Spleen (tissue), 11 donors: ENCODE measurements around the gene MEF2A. TPM values are rescaled to one million over a fixed set of nuclear protein-coding genes. Genes with fewer than 3 reads are reported as not detected.
"Not testable (repeated sequence)": the region's sequence is repeated elsewhere in the genome, so short reads cannot be mapped to it uniquely, and the experiment has no call there.

Experiments
- DNase-seq: peaks from one replicate; pipeline ENCODE4 v3.0.0-alpha.2; 2020
- H3K27ac ChIP-seq, 8 donors: fragments of 200-600 bp; sonication (generic) in 7 of 8; 1 replicate in 4 of 8; 2 replicates in 4 of 8; pipeline versions ENCODE4 v1.5.0 to v1.8.0; 2016 to 2021; ENCODE audit warnings: inconsistent platforms in 4 of 8, mild to moderate bottlenecking in 4 of 8, moderate library complexity in 1 of 8
- H3K27me3 ChIP-seq, 7 donors: fragments of 200-600 bp; sonication (generic) in 6 of 7; replicated peaks in 1 of 7; 1 replicate in 4 of 7; 2 replicates in 3 of 7; pipeline versions ENCODE4 v1.5.0 to v1.8.0; 2016 to 2021; ENCODE audit warnings: inconsistent platforms in 3 of 7, mild to moderate bottlenecking in 1 of 7
- H3K36me3 ChIP-seq, 6 donors: fragments of 200-600 bp; sonication (generic) in 5 of 6; 1 replicate in 4 of 6; 2 replicates in 2 of 6; pipeline versions ENCODE4 v1.5.0 to v1.8.0; 2016 to 2021; ENCODE audit warnings: inconsistent platforms in 2 of 6
- H3K4me1 ChIP-seq, 6 donors: fragments of 200-600 bp; sonication (generic) in 5 of 6; 1 replicate in 3 of 6; 2 replicates in 3 of 6; pipeline versions ENCODE4 v1.5.0 to v1.8.0; 2016 to 2021; ENCODE audit warnings: inconsistent platforms in 3 of 6
- H3K4me3 ChIP-seq, 8 donors: fragments of 200-600 bp; sonication (generic) in 7 of 8; 1 replicate in 4 of 8; 2 replicates in 4 of 8; pipeline versions ENCODE4 v1.5.0 to v1.8.0; 2016 to 2021; ENCODE audit warnings: inconsistent platforms in 4 of 8, mild to moderate bottlenecking in 4 of 8, moderate library complexity in 2 of 8
- H3K9me3 ChIP-seq, 8 donors: fragments of 200-600 bp; sonication (generic) in 7 of 8; 1 replicate in 4 of 8; 2 replicates in 4 of 8; pipeline versions ENCODE4 v1.5.0 to v1.8.0; 2016 to 2021; ENCODE audit warnings: inconsistent platforms in 4 of 8
- POLR2A ChIP-seq, 3 donors: fragments of 450-650 bp; IDR thresholded peaks; one replicate each; pipeline ENCODE4 v1.5.1; 2017; ENCODE audit warnings: antibody characterized with exemption in 3 of 3, mild to moderate bottlenecking in 1 of 3
- POLR2AphosphoS5 ChIP-seq, 3 donors: sonication (generic); formaldehyde crosslinking; IDR thresholded peaks; one replicate each; pipeline ENCODE4 v1.5.1; 2017; ENCODE audit warnings: antibody characterized with exemption in 3 of 3
- WGBS, 5 donors: extraction: QIAGEN DNeasy Blood & Tissue Kit in 3 of 5; methylation state at CpG; one replicate each; pipeline versions ENCODE4 v1.1.5 to v1.1.7; 2013 to 2018; 5-methylcytosine and 5-hydroxymethylcytosine counted together
- intact Hi-C: fragments of 100-400 bp; cut with DNase I; formaldehyde crosslinking; loops from one replicate; pipeline ENCODE4 v1.15.0; 2023; ENCODE audit warnings: low total_unique reads
- polyA plus RNA-seq, 3 donors: library from polyadenylated mRNA; stranded (reverse); fragments of 200-250 nt; gene quantifications; one replicate each; pipeline ENCODE4 v1.2.1, GENCODE V29; 2013
- total RNA-seq, 7 donors: library from RNA; depleted of rRNA in 3 of 7; stranded (reverse); fragments of >200 nt in 3 of 7; fragmentation: NEBNext Ultra II Directional in 4 of 7; extraction: Animal tissue kit (Norgen Biotek cat#: 25700) in 4 of 7; gene quantifications; one replicate each; pipeline versions ENCODE4 v1.1.0 to v1.2.1, GENCODE V29; 2016 to 2021
- TF ChIP-seq, protein P1 (sequence below), 11 experiments: fragments of 200-600 bp in 7 of 11; fragments of 450-650 bp in 4 of 11; sonication (generic) in 4 of 11; IDR thresholded peaks in 8 of 11; conservative IDR thresholded peaks in 3 of 11; 1 replicate in 7 of 11; 2 replicates in 4 of 11; pipeline versions ENCODE4 v1.4.0 to v1.8.0; 2016 to 2021; ENCODE audit warnings: antibody characterized with exemption in 11 of 11, inconsistent platforms in 4 of 11, mild to moderate bottlenecking in 1 of 11
- donor health status: healthy with polysubstance abuse.
- donor health status: DM: no; HTN: no; CAD: no; lungs with moderate emphysema.
- donor health status: DM: no; HTN: no; CAD: no.
- donor health status: Bipolar disorder and iron deficiency.
- donor health status: healthy.
- donor health status: DM: no; HTN: no; CAD: no.
- donor health status: DM: yes; HTN: yes; CAD: no.

Gene MEF2A
- total and polyA plus RNA-seq, 10 donors, result 21.9 to 143 (median 90.6) TPM

DNA sequence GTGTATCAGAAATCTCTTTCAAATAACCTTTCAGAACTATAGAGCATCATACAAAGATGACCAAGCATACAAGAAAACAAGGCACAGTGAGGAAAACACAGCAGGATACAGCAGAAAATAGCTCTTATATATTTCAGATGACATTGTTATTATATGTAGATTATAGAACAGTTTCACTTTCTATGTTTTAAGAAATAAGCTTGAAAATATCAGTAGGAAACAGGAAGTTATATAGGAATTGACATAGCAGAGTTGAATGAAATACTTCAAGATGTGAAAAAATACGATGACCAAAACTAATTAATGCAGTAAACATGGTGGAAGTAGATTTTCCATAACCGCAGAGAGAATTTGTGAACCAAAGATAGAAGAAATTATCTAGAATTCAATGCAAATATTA, 92.2 kb downstream of the MEF2A start:
- no peak for DNase-seq
- Histone ChIP-seq H3K4me1 (peaks cover 0 to 30% (median 10%) of the 10 kb centered on the region in 6 donors), H3K9me3 (no peaks in the 10 kb centered on the region), H3K4me3 (no peak overlapping the region), H3K27me3 (no peaks in the 10 kb centered on the region), H3K36me3 (peaks cover 0 to 22% (median 0%) of the 10 kb centered on the region in 6 donors), H3K27ac (peak overlapping the region in 2 of 8 donors; percentile 18 to 49)
- intact Hi-C loops, result no loop called here
- 65 to 76% (median 71%) methylated on average over 2 of the region's 2 CpGs for WGBS, 5 donors
- TF ChIP-seq POLR2AphosphoS5 (IDR thresholded peaks at IDR 0.05) (no peak), POLR2A (IDR thresholded peaks at IDR 0.05) (no peak)
- TF ChIP-seq, protein P1, sequence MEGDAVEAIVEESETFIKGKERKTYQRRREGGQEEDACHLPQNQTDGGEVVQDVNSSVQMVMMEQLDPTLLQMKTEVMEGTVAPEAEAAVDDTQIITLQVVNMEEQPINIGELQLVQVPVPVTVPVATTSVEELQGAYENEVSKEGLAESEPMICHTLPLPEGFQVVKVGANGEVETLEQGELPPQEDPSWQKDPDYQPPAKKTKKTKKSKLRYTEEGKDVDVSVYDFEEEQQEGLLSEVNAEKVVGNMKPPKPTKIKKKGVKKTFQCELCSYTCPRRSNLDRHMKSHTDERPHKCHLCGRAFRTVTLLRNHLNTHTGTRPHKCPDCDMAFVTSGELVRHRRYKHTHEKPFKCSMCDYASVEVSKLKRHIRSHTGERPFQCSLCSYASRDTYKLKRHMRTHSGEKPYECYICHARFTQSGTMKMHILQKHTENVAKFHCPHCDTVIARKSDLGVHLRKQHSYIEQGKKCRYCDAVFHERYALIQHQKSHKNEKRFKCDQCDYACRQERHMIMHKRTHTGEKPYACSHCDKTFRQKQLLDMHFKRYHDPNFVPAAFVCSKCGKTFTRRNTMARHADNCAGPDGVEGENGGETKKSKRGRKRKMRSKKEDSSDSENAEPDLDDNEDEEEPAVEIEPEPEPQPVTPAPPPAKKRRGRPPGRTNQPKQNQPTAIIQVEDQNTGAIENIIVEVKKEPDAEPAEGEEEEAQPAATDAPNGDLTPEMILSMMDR (IDR thresholded peaks at IDR 0.05 in 8 of 11, conservative IDR thresholded peaks at IDR 0.05 in 3 of 11), result no peak

DNA sequence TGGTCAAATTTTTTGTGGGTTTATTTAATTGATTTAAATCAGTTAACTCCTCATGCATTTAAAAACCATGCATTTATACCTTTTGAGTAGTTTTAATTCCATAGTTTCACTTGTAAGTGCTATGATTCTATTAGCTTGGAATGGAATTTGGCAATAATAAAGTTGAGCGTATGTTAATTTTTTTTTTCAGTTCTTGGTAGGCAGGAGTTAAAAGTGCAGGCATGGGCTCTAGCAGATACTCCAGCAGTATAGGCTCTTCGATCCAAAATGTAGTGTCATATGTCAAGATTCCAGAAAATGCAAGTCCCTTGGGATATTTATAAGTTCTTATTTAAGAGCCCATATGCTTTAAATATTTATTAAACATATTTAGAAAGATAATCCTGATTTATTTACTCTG, 97.1 kb downstream of the MEF2A start:
- Histone ChIP-seq H3K27ac (no peak overlapping the region), H3K4me3 (no peak overlapping the region), H3K36me3 (peaks cover 0 to 50% (median 0%) of the 10 kb centered on the region in 6 donors), H3K9me3 (no peaks in the 10 kb centered on the region), H3K27me3 (no peaks in the 10 kb centered on the region), H3K4me1 (peaks cover 0 to 13% (median 1%) of the 10 kb centered on the region in 6 donors)
- TF ChIP-seq, protein P1 (IDR thresholded peaks at IDR 0.05 in 8 of 11, conservative IDR thresholded peaks at IDR 0.05 in 3 of 11), result no peak
- TF ChIP-seq POLR2A (IDR thresholded peaks at IDR 0.05), result no peak
- TF ChIP-seq POLR2AphosphoS5 (IDR thresholded peaks at IDR 0.05), result no peak
- DNase-seq, result no peak
- intact Hi-C loops, result no loop called here
- 92 to 96% (median 94%) methylated on average over 2 of the region's 2 CpGs for WGBS, 5 donors

DNA sequence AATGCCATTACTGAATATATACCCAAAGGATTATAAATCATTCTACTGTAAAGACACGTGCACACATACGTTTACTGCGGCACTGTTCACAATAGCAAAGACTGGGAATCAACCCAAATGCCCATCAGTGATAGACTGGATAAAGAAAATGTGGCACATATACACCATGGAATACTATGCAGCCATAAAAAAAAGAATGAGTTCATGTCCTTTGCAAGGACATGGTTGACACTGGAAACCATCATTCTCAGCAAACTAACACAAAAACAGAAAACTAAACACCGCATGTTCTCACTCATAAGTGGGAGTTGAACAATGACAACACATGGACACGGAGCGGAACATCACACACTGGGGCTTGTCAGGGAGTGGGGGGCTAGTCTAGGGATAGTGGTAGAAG, 100.3 kb downstream of the MEF2A start:
- H3K4me3 ChIP-seq, H3K4me1 ChIP-seq, intact Hi-C loops, H3K27me3 ChIP-seq, H3K27ac ChIP-seq, DNase-seq, H3K9me3 ChIP-seq: not testable (repeated sequence)
- 96 to 98% (median 97%) methylated on average over 6 of the region's 6 CpGs for WGBS, 5 donors
- peaks cover 0 to 43% (median under 1%) of the 10 kb centered on the region in 6 donors for H3K36me3 ChIP-seq

DNA sequence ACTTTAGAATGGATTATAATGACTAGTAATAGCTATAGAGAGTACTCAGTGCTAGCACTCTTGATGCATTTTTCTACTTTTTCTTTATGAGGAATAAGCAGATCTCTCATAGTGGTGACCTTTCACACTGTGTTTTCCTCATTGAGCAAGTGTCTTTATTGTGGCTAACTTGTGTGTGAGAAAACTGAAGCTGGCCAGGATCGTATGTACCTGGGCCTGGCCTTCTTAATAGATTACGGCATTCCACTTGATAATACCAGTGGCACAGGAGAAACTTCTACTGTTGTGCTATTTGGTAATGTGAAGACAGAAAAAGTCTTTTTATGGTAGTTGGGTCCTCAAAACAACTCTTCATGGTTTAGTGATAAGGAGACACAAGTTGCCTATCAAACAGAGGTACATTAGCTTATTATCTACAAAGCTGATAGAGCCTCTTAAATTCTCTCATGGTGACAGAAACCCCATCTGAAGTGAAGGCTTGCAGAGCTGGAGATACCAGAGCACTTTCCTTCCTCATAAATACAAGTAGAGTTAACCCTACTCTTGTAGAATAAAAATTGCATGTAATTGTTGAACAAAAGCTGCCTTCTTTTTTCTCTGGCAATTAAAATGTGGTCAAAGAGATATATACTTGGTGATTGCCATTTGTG, 102.9 kb downstream of the MEF2A start:
- intact Hi-C loops, result no loop called here
- TF ChIP-seq POLR2AphosphoS5 (IDR thresholded peaks at IDR 0.05) (no peak), POLR2A (IDR thresholded peaks at IDR 0.05) (no peak)
- TF ChIP-seq, protein P1 (IDR thresholded peaks at IDR 0.05 in 8 of 11, conservative IDR thresholded peaks at IDR 0.05 in 3 of 11), result no peak

More for the DNA sequence above, 102.9 kb downstream of the MEF2A start:
- no peak overlapping the region for H3K4me3 ChIP-seq
- H3K27me3 ChIP-seq, result no peaks in the 10 kb centered on the region
- no peaks in the 10 kb centered on the region for H3K9me3 ChIP-seq
- H3K36me3 ChIP-seq, result peaks cover 0 to 62% (median 14%) of the 10 kb centered on the region in 6 donors
- H3K4me1 ChIP-seq, result no peaks in the 10 kb centered on the region
- DNase-seq, result no peak
- WGBS, 5 donors, result 88 to 93% (median 93%) methylated on average over 2 of the region's 2 CpGs
- no peak overlapping the region for H3K27ac ChIP-seq
